Activated T-cell treated with anti-CD3 and anti-CD28 coated beads for 24 hours (primary cell): Measurements from ENCODE around the gene CA5A.
"Not testable (repeated sequence)": the region's sequence is repeated elsewhere in the genome, so short reads cannot be mapped to it uniquely, and the experiment has no call there.

Experiments
- DNase-seq: peaks from one replicate; pipeline ENCODE4 v3.0.0-alpha.2; 2020; ENCODE audit warnings: low read depth

CA5A gene

GRCh38 chr16:87947356-87948118 lies 11.2 kb upstream of the CA5A start:
- no peak for DNase-seq

GRCh38 chr16:87946596-87947347 lies 10.4 kb upstream of the CA5A start:
- DNase-seq: no peak

- no peak for DNase-seq
Measured at GRCh38 chr16:87945351-87946042, 9.2 kb upstream of the CA5A start.

GRCh38 chr16:87942680-87943079 lies 6.4 kb upstream of the CA5A start:
- no peak for DNase-seq

GRCh38 chr16:87939562-87940423 lies 3.5 kb upstream of the CA5A start:
- DNase-seq: no peak

- DNase-seq: no peak
Measured at GRCh38 chr16:87938412-87938949, 2.2 kb upstream of the CA5A start.

GRCh38 chr16:87937231-87937542 lies 858 bp upstream of the CA5A start:
- DNase-seq: not testable (repeated sequence)

GRCh38 chr16:87936016-87936374 lies 334 bp downstream of the CA5A start:
- not testable (repeated sequence) for DNase-seq

- not testable (repeated sequence) for DNase-seq
Measured at GRCh38 chr16:87934752-87935425, 1.4 kb downstream of the CA5A start.

- no peak for DNase-seq
Measured at GRCh38 chr16:87933140-87933495, 3.2 kb downstream of the CA5A start.

GRCh38 chr16:87932475-87933139 lies 3.7 kb downstream of the CA5A start:
- DNase-seq: not testable (repeated sequence)

GRCh38 chr16:87931504-87931903 lies 4.8 kb downstream of the CA5A start:
- DNase-seq: no peak

GRCh38 chr16:87930456-87930855 lies 5.9 kb downstream of the CA5A start:
- DNase-seq: no peak

- no peak for DNase-seq
Measured at GRCh38 chr16:87929986-87930385, 6.3 kb downstream of the CA5A start.

- DNase-seq: no peak
Measured at GRCh38 chr16:87927195-87927562, 9.2 kb downstream of the CA5A start.

GRCh38 chr16:87926246-87927194 lies 9.8 kb downstream of the CA5A start:
- DNase-seq: no peak

GRCh38 chr16:87924811-87925670 lies 11.3 kb downstream of the CA5A start:
- DNase-seq: no peak

GRCh38 chr16:87924041-87924810 lies 12.1 kb downstream of the CA5A start:
- DNase-seq: no peak
